ENCODE measurements around the gene TXNDC17.
"Not testable (repeated sequence)": the region's sequence is repeated elsewhere in the genome, so short reads cannot be mapped to it uniquely, and the experiment has no call there.

The TXNDC17 gene

DNA sequence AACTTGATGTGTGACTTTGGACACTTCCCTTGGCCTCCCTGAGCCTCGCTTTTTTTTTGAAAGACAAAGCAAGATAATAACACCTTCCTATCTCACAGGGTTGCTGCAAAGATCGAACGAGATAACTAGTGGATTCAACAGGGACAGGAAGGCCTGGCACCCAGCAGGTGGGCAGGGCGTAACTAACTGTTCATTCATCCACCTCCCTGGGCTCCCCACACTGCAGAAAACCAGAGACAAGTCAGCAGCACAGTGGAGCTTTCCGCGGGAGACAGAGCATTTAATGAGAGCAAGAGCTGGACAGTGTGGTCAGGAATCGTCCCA, 43.6 kb downstream of the TXNDC17 start:
- Histone ChIP-seq H2AFZ (ENCODE audit: low read depth, low read length) (no peak overlapping the region), H3K4me1 (ENCODE audit: insufficient read depth, low read length) (no peaks in the 10 kb centered on the region), H3K4me3 (ENCODE audit: low read length) (no peak overlapping the region), H3K9me3 (ENCODE audit: low read length) (peaks cover 2% of the 10 kb centered on the region), H3K27me3 (ENCODE audit: insufficient read depth, low read length) (peaks cover 2% of the 10 kb centered on the region), H3K36me3 (ENCODE audit: insufficient read depth, low read length) (no peaks in the 10 kb centered on the region)

DNA sequence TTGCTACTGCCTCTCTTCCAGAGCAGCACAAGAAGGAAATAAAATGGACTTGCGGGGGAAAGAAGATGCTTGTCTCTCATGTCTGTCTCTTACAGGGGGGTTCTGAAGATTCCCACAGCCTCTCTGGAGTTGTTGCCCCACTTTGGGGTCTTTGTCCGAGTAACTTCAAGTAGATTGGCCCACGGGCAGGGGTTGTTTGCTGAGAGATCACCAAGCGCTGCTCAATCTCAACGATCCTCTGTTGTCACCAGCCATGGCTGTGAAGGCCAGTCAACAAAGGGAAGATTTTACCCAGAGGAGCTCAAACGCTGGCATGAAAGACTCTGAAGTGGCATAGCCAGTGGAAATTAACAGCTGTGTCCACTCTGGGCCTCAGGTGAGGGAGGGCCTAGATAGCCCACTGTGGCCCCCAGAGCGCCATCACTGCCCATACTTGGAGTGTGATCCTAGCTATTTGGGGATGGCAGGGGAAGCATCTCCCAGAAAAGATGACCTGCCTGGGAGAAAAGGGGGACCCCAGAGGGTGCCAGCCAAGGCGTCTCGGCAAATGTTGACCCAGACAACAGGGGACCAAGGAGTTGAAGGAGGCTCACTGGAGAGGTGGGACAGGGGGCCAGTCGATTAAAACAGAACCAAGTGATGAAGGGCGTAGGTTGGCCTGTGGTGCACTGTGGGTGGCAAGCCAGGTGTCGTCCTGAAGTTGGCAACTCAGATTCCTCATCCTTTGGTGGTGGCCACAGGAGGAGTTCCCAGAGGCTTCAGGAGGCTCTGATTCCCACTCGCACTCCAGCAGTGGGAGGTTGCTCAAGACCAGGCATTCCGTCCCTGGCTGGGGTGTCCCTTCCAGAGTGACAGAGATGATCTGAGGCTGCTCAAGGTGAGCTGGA, 44.3 kb downstream of the TXNDC17 start:
- H3K27me3 ChIP-seq (ENCODE audit: insufficient read depth, low read length), result peaks cover 2% of the 10 kb centered on the region
- no peak overlapping the region for H3K4me3 ChIP-seq (ENCODE audit: low read length)
- peaks cover 2% of the 10 kb centered on the region for H3K9me3 ChIP-seq (ENCODE audit: low read length)
- H3K36me3 ChIP-seq (ENCODE audit: insufficient read depth, low read length), result no peaks in the 10 kb centered on the region
- H3K4me1 ChIP-seq (ENCODE audit: insufficient read depth, low read length), result no peaks in the 10 kb centered on the region
- H2AFZ ChIP-seq (ENCODE audit: low read depth, low read length), result no peak overlapping the region

DNA sequence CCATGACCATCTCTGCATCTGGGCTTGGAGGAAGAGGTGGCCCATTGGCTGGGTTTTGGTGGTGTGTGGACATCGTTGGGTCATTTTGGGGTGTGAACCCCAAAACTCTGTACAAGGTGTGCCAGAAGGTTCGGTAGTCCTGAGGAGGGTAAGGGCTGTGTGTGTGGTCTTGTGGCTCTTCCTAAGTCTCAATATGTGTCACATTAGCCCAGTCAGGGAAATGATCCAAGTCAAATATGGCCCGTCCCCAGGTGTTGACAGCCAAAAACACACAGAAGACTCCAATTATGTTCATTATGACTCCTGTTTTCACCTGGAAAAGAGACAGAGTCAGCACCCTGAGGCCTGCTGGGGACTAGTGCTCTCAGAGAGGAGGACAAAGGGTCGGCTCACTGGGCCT, 45.2 kb downstream of the TXNDC17 start:
- peaks cover 2% of the 10 kb centered on the region for H3K27me3 ChIP-seq (ENCODE audit: insufficient read depth, low read length)
- no peak overlapping the region for H3K4me3 ChIP-seq (ENCODE audit: low read length)
- no peaks in the 10 kb centered on the region for H3K36me3 ChIP-seq (ENCODE audit: insufficient read depth, low read length)
- peaks cover 2% of the 10 kb centered on the region for H3K9me3 ChIP-seq (ENCODE audit: low read length)
- H3K4me1 ChIP-seq (ENCODE audit: insufficient read depth, low read length), result no peaks in the 10 kb centered on the region
- H2AFZ ChIP-seq (ENCODE audit: low read depth, low read length), result no peak overlapping the region

DNA sequence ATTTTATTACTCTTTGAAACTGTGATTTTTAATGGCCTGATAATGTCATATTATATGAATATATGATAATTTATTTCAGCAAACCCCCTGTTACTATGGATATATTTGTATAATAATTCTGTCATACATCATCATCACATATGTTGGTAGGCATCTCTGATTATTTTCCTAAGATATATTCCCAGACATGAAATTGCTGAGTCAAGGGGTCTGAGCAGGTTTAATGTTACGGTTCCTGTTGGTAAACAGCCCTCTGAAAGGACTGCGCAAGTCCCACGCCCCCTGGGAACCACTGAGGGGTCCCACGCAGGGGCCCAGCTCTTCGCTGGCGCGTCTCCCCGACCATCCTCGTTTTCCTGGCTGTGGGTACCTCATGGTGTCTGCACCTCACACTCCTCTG, 48.1 kb downstream of the TXNDC17 start:
- Histone ChIP-seq H3K36me3 (ENCODE audit: insufficient read depth, low read length) (no peaks in the 10 kb centered on the region), H3K9me3 (ENCODE audit: low read length) (no peaks in the 10 kb centered on the region), H3K4me3 (ENCODE audit: low read length) (no peak overlapping the region), H3K27me3 (ENCODE audit: insufficient read depth, low read length) (peaks cover under 1% of the 10 kb centered on the region), H2AFZ (ENCODE audit: low read depth, low read length) (no peak overlapping the region), H3K4me1 (ENCODE audit: insufficient read depth, low read length) (no peaks in the 10 kb centered on the region)

DNA sequence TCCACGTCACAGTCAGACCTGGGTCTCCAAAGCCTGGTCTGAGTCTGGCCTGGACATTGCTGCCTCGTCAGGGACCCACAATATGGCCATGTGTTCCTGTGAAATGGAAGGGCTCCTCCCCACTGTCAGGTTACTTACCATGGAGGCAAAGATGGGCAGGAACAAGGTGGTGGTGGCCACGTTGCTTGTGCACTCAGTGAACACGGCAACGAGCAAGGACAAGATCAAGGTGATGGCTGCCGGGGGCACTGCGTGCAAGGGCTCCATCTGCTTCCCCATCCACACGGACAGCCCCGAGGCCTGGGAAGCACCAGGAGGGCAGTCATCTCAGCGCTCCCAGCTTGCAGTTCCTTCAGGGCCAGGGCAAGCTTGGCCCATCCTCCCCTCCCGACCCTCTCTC, 49.8 kb downstream of the TXNDC17 start:
- Histone ChIP-seq H3K4me1 (ENCODE audit: insufficient read depth, low read length) (no peaks in the 10 kb centered on the region), H2AFZ (ENCODE audit: low read depth, low read length) (no peak overlapping the region), H3K27me3 (ENCODE audit: insufficient read depth, low read length) (peaks cover 2% of the 10 kb centered on the region), H3K4me3 (ENCODE audit: low read length) (no peak overlapping the region), H3K36me3 (ENCODE audit: insufficient read depth, low read length) (no peaks in the 10 kb centered on the region), H3K9me3 (ENCODE audit: low read length) (no peaks in the 10 kb centered on the region)

DNA sequence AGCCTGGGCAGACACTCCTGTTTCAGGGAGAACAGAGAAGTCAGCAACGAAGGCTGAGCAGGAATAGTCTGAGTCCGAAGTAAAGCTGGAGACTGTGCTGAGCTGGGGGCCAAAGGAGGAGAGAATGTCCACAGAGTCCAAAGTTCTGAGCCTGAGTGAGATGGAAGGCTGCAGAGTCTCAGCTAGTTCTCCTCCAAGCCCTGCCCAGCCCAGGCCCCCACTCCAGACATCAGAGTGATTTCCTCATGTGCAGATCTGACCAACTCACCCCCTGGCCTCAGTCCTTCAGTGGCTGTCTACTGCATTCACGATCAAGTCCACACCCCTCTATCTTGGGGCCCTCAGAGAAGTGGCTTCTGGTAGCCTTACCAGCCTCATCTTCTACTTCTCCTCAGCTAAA, 50.7 kb downstream of the TXNDC17 start:
- Histone ChIP-seq H3K27me3 (ENCODE audit: insufficient read depth, low read length) (peaks cover 2% of the 10 kb centered on the region), H3K4me3 (ENCODE audit: low read length) (no peak overlapping the region), H3K4me1 (ENCODE audit: insufficient read depth, low read length) (no peaks in the 10 kb centered on the region), H3K9me3 (ENCODE audit: low read length) (no peaks in the 10 kb centered on the region), H2AFZ (ENCODE audit: low read depth, low read length) (no peak overlapping the region), H3K36me3 (ENCODE audit: insufficient read depth, low read length) (no peaks in the 10 kb centered on the region)

DNA sequence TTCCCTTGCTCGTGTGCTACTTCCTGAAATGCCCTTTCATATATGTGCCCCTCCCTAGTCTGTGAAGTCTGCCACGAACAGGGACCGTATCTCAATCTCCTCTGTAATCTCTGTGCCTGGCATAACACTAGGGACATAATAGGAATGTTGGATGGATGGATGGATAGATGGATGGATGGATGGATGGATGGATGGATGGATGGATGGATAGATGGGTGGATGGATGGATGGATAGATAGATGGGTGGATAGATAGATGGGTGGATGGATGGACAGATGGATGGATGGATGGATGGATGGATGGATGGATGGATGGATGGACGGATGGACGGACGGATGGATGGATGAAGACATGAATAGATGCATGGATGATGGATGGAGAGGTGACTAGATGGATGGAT, 51.1 kb downstream of the TXNDC17 start:
- not testable (repeated sequence) for H3K36me3 ChIP-seq (ENCODE audit: insufficient read depth, low read length); H3K4me1 ChIP-seq (ENCODE audit: insufficient read depth, low read length); H3K9me3 ChIP-seq (ENCODE audit: low read length); H3K27me3 ChIP-seq (ENCODE audit: insufficient read depth, low read length); H2AFZ ChIP-seq (ENCODE audit: low read depth, low read length); H3K4me3 ChIP-seq (ENCODE audit: low read length)

Data from neuron (in vitro differentiated cells).